ENCODE results near the gene BLNK. TPM values are rescaled to one million over a fixed set of nuclear protein-coding genes. Genes with fewer than 3 reads are reported as not detected.
"Not testable (repeated sequence)": the region's sequence is repeated elsewhere in the genome, so short reads cannot be mapped to it uniquely, and the experiment has no call there.

The BLNK gene
- total RNA-seq, 1 donor, result not detected

DNA sequence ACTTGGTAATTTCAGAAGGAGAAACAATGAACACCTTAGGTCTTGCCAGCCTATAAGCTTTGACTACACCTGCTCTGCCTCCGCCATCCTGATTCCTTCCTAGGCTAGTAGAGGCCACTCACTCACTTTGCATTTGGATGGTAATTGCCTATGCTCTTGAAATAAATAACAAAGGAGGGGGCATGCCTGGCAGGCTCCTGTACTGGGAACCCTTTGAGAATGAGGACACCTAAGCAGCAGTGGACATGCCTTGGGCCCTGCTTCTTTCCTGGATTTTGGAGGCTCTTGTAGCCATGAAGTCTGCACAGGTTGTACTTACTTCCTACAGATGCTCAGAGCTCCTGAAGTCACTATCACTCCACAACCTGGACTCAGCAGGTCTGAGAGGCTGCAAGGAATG, 65.8 kb downstream of the BLNK start:
- DNase-seq (ENCODE audit: low read depth), result no peak
- H3K4me3 ChIP-seq (ENCODE audit: low read depth, low read length), result no peak overlapping the region
- no peak for TF ChIP-seq CTCF (IDR thresholded peaks at IDR 0.05; ENCODE audit: insufficient read depth, low read depth, low read length)

DNA sequence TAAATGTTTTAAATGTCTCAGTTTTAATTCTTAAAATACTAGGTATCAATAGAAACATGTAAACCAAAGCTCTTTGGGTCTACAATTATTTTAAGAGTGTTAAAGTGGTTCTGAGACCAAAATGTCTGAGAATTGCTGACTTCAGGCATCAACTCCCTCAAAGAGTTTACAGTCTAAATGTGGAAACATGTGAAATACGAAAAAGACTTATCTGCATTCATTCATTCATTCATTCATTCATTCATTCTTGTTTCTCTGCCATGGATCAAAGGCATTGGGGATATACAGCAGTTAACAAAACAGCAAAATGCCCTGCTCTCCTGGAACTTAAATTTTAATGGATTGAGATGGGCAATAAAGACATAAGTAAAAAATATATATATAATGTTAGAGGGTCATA, 69.8 kb downstream of the BLNK start:
- no peak overlapping the region for H3K4me3 ChIP-seq (ENCODE audit: low read depth, low read length)
- DNase-seq (ENCODE audit: low read depth), result no peak
- no peak for TF ChIP-seq CTCF (IDR thresholded peaks at IDR 0.05; ENCODE audit: insufficient read depth, low read depth, low read length)

- not testable (repeated sequence) for DNase-seq (ENCODE audit: low read depth); H3K4me3 ChIP-seq (ENCODE audit: low read depth, low read length)
Observed at GRCh38 chr10:96189505-96189904, 81.9 kb downstream of the BLNK start.

GRCh38 chr10:96188916-96189315, 82.5 kb downstream of the BLNK start:
- no peak for TF ChIP-seq CTCF (IDR thresholded peaks at IDR 0.05; ENCODE audit: insufficient read depth, low read depth, low read length)
- no peak overlapping the region for H3K4me3 ChIP-seq (ENCODE audit: low read depth, low read length)
- DNase-seq (ENCODE audit: low read depth), result no peak

DNA sequence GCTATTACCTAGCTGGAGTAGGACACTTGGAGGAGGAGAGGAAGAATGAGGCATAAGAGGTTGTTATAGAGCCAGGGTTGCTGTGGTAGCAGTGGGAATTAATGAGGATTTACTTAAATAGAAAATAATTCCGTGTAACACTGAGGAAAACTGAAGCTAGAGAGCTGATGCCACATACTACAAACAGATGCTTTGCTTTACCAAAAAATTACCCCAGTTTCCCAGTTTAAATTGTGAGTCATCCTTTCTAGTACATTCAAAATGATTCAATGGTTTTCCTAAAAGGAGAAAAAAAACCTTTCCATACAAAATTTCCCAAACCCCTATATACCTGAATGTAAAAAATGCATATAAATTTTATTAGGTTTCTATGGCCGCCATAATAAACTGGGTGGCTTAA, 82.9 kb downstream of the BLNK start:
- no peak overlapping the region for H3K4me3 ChIP-seq (ENCODE audit: low read depth, low read length)
- no peak for TF ChIP-seq CTCF (IDR thresholded peaks at IDR 0.05; ENCODE audit: insufficient read depth, low read depth, low read length)
- no peak for DNase-seq (ENCODE audit: low read depth)

GRCh38 chr10:96176985-96177384, 94.4 kb downstream of the BLNK start:
- no peak overlapping the region for H3K4me3 ChIP-seq (ENCODE audit: low read depth, low read length)
- no peak for DNase-seq (ENCODE audit: low read depth)
- TF ChIP-seq CTCF (IDR thresholded peaks at IDR 0.05; ENCODE audit: insufficient read depth, low read depth, low read length), result no peak

DNA sequence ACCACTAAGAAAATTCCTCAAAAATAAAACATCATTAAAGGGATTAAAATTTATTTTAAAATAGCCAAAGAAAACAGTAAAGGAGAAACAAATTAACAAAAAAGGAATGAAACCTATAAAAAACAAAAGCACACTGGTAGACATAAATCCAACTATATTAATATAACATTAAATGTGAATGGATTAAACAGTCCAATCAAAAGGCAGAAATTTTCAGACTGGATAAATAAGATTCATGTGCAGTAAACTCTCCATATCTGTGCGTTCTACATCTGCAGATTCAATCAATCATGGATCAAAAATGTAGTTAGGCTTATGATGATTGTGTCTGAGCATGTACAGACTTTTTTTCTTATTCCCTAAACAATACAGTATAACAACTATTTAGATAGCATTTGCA, 98.7 kb downstream of the BLNK start:
- H3K4me3 ChIP-seq (ENCODE audit: low read depth, low read length), result no peak overlapping the region
- TF ChIP-seq CTCF (IDR thresholded peaks at IDR 0.05; ENCODE audit: insufficient read depth, low read depth, low read length), result no peak
- DNase-seq (ENCODE audit: low read depth), result no peak

Measured in fibroblast of villous mesenchyme (primary cell).